Measurements from ENCODE around the gene CCDC88B.

GRCh38 chr11:64306563-64306875, 33.5 kb upstream of the CCDC88B start:
- TF ChIP-seq, protein P1, sequence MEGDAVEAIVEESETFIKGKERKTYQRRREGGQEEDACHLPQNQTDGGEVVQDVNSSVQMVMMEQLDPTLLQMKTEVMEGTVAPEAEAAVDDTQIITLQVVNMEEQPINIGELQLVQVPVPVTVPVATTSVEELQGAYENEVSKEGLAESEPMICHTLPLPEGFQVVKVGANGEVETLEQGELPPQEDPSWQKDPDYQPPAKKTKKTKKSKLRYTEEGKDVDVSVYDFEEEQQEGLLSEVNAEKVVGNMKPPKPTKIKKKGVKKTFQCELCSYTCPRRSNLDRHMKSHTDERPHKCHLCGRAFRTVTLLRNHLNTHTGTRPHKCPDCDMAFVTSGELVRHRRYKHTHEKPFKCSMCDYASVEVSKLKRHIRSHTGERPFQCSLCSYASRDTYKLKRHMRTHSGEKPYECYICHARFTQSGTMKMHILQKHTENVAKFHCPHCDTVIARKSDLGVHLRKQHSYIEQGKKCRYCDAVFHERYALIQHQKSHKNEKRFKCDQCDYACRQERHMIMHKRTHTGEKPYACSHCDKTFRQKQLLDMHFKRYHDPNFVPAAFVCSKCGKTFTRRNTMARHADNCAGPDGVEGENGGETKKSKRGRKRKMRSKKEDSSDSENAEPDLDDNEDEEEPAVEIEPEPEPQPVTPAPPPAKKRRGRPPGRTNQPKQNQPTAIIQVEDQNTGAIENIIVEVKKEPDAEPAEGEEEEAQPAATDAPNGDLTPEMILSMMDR (conservative IDR thresholded peaks at IDR 0.05; ENCODE audit: low read length) = no peak
- TF ChIP-seq EZH2phosphoT487 (IDR thresholded peaks at IDR 0.05; ENCODE audit: borderline replicate concordance) = no peak
